NOMO-1 treated with dmso at 0.1 percent for 144 hours (cell line): ENCODE results near the gene MTAP.

Experiments used
- DNase-seq: peaks from one replicate; lab custom pipeline; 2025; ENCODE audit not compliant: unreplicated experiment; lab: John Stamatoyannopoulos, UW

Gene MTAP

GRCh38 chr9:21802418-21803000 is at the start of gene MTAP:
MTAP (plus strand) TSS chr9:21802636; CDS start chr9:21802749, 113 bp downstream.
- DNase-seq = no peak

DNA sequence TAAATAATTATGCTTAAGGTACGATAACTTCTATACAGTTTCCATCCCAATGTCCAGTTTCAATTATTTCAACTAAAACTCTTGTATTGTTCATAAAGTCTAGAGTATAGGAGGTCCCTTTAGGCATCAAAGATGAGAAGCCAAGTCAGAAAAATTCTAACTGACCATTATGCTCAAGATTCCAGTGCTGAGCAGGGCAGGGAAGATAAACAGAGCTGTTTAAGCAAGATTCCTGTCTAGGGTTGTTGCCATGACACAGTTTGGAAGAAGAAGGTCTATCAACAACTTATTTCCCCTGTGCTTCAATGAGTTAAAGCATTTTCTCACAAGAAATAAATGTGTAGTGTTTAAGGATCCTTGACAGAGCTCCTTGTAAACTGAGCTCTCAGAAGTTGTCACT is 48.9 kb upstream of the MTAP start:
- DNase-seq = no peak

DNA sequence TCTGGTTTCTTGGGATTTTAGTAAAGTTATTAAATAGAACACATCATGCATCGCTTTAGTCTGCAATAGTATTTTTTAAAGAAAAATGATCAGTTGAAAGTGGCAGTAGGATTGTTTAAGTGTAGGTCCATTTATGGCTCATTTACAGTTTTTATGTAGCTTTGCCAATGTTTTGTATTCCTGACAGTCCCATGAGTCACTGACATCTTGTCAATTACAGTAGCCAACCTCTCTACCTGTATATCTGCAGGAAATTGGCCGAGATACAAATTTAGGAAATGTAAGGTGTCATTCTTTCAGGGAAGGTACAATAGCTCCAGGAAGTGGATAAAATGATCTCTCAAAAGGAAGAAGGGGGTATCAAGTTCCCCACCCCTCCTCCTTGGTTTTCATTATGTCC is 47.7 kb upstream of the MTAP start:
- no peak for DNase-seq

- DNase-seq = no peak
Observed at GRCh38 chr9:21758540-21758939, 43.9 kb upstream of the MTAP start.

GRCh38 chr9:21761309-21761901 is 41.0 kb upstream of the MTAP start:
- no peak for DNase-seq

- DNase-seq = no peak
Observed at GRCh38 chr9:21762064-21762463, 40.4 kb upstream of the MTAP start.

DNA sequence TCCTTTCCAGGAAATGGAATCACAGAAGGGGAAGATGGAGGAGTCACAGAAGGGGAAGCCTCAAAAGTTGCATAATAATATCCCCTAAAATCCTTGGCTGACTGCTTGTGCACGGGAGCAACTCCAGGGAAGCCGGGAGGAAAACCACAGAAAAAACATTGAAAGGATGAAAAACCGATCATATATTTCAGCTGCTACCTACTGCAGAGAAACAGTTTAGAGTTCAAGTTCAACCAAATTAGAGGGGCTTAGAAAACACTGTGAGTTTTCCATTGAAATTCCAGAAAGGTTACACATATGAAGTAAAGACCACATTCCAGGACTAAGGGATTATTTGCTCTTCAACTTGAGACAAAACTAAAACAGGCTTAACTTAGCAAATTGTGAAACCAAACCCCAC is 37.6 kb upstream of the MTAP start:
- DNase-seq = no peak

DNA sequence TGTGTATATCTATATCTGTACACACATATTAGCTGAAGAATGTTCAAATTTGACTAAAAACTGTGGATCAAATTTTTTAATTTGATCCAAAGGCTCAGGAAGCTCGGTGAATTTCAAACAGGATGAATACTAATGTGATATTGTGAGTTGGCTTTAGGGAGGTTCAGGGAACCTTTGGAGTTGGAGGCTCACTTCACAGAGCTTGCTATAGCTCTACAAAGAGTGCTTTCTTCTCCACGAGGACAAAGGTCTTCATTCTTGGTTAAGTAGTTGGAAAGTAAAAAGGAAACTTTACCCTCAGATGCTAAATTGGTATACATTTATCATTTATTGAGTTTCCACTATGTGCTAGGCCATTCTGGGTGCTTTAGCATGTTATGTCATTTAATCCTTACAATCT is 36.3 kb upstream of the MTAP start:
- DNase-seq = no peak

GRCh38 chr9:21770871-21771560 is 31.4 kb upstream of the MTAP start:
- no peak for DNase-seq

DNA sequence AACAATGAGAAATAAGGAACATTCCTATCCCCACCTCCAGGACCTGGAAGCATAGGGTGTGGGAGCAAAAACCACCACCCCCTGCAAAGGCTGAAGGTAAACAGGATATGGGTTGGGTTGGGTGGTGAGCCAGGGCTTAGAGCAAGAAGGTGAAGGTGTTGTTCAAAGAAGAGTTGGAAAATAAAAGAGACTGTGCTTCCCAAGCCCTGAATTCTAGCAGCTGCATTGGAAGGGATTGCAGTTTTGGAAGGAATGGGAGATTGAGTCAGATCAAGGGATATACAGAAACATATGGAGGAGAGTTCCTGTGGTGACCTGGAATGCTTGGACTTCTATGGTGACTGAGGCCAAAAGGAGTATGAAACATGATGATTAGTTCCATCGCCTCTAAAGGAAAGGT is 24.7 kb upstream of the MTAP start:
- no peak for DNase-seq

DNA sequence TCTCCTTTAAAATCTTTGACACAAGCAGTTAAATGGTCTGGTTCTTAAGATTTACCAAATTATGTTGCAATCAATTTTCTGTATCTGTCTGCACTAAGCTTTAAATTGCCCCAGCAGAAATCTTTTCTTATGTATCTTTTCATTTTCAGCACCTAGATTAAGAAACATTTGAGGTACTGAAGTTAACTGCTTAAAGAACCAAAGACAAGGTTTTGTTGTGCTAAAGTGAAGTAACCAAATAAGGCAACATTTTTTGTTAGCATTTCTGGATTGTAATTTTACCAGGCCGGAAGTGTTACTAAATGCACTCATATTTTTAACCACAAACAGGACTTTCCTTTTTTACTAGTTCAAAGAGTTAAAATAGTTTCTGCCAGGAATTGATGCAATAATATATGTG is 24.1 kb upstream of the MTAP start:
- DNase-seq = no peak

DNA sequence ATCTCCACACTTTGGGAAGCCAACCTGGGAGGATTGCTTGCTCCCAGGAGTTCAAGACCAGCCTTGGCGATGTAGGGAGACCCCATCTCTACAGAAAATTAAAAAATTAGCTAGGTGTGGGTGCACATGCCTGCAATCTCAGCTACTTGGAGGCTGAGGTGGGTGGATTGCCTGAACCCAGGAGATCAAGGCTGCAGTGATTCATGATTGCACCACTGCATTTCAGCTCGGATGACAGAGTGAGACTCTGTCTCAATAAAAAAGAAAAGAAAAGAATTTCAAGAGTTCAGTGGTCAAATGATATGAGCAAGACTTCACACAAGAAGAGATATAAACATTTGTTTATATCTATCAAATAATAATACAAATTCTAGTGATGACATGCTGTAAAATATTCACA is 23.0 kb upstream of the MTAP start:
- DNase-seq = no peak

DNA sequence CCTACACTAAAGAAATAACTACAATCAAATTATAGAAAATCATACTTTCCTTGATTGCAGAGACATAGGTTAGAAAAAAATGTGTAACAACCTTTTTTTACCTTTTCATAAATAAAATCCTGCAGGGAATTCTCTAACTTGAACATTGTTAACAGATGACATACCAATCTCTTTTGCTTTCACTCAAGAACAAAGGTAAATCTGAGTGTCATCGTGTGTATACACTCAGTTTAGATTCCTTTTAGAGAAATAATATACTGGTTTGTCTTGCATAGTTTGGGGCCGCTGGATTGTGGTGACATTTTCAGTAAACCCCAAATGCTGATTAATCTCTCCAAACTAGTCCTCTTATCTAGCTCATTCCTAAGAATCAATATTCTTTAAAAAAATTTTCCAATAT is 20.8 kb upstream of the MTAP start:
- no peak for DNase-seq

DNA sequence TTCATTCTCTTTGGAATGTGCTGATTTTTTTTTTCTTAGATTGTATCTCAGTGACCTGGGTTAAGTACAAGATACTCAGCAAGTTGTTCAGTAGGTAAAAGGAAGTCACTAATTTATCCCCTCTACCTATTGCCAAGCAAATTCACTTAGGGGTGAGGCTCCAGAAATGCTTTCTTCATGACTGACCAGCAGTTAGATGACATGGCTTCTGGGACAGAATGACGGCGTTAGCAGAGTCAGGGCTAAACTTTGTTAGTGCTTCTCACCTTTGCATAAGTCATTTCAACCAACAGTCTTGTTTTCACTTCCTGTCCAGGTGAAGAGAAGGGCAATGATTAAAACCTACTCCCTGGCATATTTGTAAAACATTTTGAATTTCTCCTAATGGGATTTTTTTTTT is 20.2 kb upstream of the MTAP start:
- DNase-seq = no peak

DNA sequence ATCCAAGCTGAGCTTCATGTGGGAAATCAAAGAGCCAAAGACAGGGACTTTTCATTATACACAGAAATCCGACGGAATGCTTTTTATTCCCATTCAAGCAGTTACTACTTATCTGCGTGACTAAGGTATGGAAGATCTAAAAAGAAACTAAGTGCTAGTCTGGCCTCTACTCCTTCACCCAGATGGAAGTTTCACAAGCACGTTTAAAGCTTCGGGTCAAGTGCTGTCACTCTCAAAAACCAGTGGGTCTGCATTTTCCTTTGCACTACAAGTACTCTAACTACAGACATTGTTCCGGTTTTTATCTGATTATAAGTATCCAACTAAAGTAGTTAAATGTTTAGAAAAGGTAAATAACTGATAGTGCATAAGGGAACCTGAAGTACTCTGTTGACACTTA is 13.7 kb upstream of the MTAP start:
- DNase-seq = no peak

- DNase-seq = no peak
Observed at GRCh38 chr9:21789541-21790037, 12.8 kb upstream of the MTAP start.

DNA sequence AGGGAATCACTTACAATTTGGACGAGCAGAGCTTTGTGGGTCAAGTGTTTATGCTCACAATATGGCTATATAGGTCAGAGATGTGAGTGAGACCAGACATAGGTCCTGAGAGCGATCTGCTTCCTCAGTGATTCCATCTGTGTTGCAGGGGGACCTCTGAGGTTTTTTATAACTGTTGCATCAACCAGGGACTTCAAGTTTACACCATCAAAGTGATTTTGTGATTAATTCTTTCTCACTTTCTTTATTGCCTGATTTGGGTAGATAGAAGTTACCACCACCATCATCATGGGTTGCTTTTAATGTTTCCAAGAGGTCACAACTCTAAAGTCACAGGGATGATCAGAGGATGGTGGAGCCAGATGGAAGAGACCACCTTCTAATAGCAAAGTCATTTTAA is 7.0 kb upstream of the MTAP start:
- DNase-seq = no peak

DNA sequence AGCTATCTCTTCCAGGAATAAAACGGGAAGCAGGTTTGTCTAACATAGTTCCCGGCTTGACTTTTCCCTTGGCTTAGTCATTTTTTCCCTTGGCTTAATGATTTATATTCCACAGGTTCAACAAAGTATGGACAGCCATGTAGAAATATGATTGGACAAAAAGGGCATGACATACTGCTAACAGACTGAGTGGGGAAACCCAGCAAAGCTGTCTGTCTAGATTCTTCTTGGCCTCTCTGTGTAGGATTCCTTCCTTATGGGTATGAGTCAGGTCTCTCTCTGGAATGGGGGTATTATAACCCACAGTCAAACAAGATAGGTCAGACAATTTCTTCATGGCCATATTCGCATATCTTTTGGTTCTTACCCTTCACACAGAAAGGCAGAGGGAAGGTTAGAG is 5.7 kb upstream of the MTAP start:
- no peak for DNase-seq

- DNase-seq = no peak
Observed at GRCh38 chr9:21800931-21801682, 1.3 kb upstream of the MTAP start.

DNA sequence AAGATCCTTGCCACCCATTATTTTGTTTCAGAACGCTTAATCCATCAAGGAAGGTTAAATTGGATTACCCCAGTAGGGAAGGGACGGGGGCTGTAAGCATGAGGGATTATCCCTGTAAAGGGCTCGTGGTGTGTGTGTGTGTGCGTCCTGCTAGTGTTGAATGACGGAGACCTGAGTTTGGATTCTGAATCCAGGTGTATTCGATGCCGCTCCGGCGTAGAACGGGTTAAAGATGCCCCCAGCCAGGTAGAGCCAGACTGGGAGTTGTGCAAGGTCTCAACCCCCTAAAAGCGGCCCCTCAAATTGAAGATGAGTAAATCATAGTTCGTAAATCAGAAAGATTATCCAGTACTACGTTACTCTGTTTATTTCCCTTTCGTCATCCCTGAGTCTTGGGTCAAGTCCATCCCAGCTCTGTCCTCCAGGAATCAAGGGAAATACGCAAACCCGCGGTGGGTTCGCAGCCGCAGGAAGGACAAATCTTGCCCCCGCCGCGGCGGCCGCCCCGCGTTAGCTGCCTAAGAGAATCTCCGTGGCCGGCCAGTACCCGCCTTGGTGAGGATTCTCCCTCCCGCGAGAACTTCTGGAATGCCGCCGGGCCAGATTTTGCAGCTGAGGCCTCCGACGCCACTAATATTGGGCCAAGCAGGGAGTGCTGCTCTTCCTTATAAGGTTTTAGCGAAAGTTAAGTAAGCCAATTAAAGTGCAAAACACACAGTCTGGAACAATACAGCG is 586 bp upstream of the MTAP start:
- DNase-seq = no peak

- DNase-seq = no peak
Observed at GRCh38 chr9:21803649-21804048, 1.2 kb downstream of the MTAP start.
